ENCODE results near the gene RBMS1.

GRCh38 chr2:160533482-160533881, 39.9 kb upstream of the RBMS1 start:
- no peak for TF ChIP-seq CTCF (IDR thresholded peaks at IDR 0.05)
- no peak for TF ChIP-seq POLR2A (IDR thresholded peaks at IDR 0.05)
- no peak for TF ChIP-seq POLR2AphosphoS5 (IDR thresholded peaks at IDR 0.05)

Data from breast epithelium (tissue), 3 donors.